Measurements from ENCODE around the gene OR52K2.

DNA sequence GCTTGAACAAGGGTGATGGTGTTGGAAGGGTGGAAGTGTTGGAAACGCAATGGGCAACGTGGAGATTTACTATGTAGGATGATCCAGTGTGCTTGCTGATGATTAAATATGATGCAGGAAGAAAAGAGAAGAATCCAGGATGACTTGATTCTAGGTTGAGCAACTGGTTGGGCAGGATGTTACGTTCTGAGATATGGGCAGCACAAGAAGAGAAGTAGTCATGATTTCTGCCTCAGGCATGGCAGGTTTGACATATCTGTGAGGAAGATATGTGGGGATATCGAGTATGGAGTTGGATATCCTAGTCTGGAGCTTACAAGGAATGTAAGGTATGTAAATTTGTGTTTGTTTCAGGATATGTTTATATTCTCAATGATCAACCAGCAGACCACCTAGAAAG lies 35.2 kb downstream of the OR52K2 start:
- TF ChIP-seq, protein P1, sequence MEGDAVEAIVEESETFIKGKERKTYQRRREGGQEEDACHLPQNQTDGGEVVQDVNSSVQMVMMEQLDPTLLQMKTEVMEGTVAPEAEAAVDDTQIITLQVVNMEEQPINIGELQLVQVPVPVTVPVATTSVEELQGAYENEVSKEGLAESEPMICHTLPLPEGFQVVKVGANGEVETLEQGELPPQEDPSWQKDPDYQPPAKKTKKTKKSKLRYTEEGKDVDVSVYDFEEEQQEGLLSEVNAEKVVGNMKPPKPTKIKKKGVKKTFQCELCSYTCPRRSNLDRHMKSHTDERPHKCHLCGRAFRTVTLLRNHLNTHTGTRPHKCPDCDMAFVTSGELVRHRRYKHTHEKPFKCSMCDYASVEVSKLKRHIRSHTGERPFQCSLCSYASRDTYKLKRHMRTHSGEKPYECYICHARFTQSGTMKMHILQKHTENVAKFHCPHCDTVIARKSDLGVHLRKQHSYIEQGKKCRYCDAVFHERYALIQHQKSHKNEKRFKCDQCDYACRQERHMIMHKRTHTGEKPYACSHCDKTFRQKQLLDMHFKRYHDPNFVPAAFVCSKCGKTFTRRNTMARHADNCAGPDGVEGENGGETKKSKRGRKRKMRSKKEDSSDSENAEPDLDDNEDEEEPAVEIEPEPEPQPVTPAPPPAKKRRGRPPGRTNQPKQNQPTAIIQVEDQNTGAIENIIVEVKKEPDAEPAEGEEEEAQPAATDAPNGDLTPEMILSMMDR (conservative IDR thresholded peaks at IDR 0.05; ENCODE audit: low read length): no peak
- TF ChIP-seq EZH2phosphoT487 (IDR thresholded peaks at IDR 0.05; ENCODE audit: borderline replicate concordance, low read depth, low read length): no peak
